WTC11 (cell line): ENCODE results near the gene UBE3C. TPM values are rescaled to one million over a fixed set of nuclear protein-coding genes. Genes with fewer than 3 reads are reported as not detected.

ENCODE experiments used
- ATAC-seq: fragments of 200-7000 bp; cut with Tn5 transposase; 2 replicates; pipeline ENCODE4 v1.10.0; 2021; ENCODE audit warnings: mild to moderate bottlenecking, moderate library complexity
- CTCF ChIA-PET: fragments of 300-600 bp; sonication (Branson Sonifier 250); formaldehyde crosslinking; loops from one replicate; lab custom pipeline; 2021; ENCODE audit warnings: antibody characterized with exemption; lab: Charles Lee
- POLR2A ChIA-PET: fragments of 350-600 bp; sonication (Branson Sonifier 250); formaldehyde crosslinking; loops from one replicate; lab custom pipeline; 2021; ENCODE audit warnings: antibody characterized with exemption; lab: Charles Lee
- DNase-seq: peaks from one replicate; pipeline ENCODE4 v3.0.0; 2021; ENCODE audit warnings: low spot score
- H3K27ac Mint-ChIP-seq: 2 replicates; pipeline ENCODE4 v1.8.0; 2021; ENCODE audit warnings: mixed read lengths
- H3K27me3 Mint-ChIP-seq: 2 replicates; pipeline ENCODE4 v1.8.0; 2021; ENCODE audit warnings: low read depth, mild to moderate bottlenecking, moderate library complexity, mixed read lengths
- H3K36me3 Mint-ChIP-seq: 2 replicates; pipeline ENCODE4 v1.8.0; 2021; ENCODE audit warnings: mixed read lengths
- H3K4me1 Mint-ChIP-seq: 2 replicates; pipeline ENCODE4 v1.8.0; 2022; ENCODE audit warnings: mixed read lengths
- H3K4me3 Mint-ChIP-seq: 2 replicates; pipeline ENCODE4 v1.8.0; 2021; ENCODE audit warnings: mild to moderate bottlenecking, moderate library complexity, mixed read lengths
- H3K9me3 Mint-ChIP-seq: 2 replicates; pipeline ENCODE4 v1.8.0; 2021; ENCODE audit warnings: mixed read lengths
- CBFB ChIP-seq: sonication (generic); formaldehyde crosslinking; IDR thresholded peaks from 2 replicates; pipeline ENCODE4 v1.8.1; 2022; ENCODE audit warnings: mild to moderate bottlenecking, low read depth, missing genetic modification reagents
- MXD4 ChIP-seq: fragments of 250-450 bp; sonication (Bioruptor Pico); IDR thresholded peaks from 2 replicates; pipeline ENCODE4 v1.8.0; 2021; ENCODE audit warnings: mild to moderate bottlenecking, moderate library complexity, borderline replicate concordance
- NFE2L1 ChIP-seq: sonication (generic); formaldehyde crosslinking; IDR thresholded peaks from 2 replicates; pipeline ENCODE4 v1.8.1; 2023; ENCODE audit warnings: missing genetic modification reagents
- NR1H2 ChIP-seq: sonication (generic); formaldehyde crosslinking; IDR thresholded peaks from 2 replicates; pipeline ENCODE4 v1.9.0; 2021; ENCODE audit warnings: mild to moderate bottlenecking, moderate library complexity, missing genetic modification reagents
- NR3C1 ChIP-seq: sonication (generic); formaldehyde crosslinking; conservative IDR thresholded peaks from 2 replicates; pipeline ENCODE4 v1.8.1; 2023; ENCODE audit warnings: low read depth, mild to moderate bottlenecking, missing genetic modification reagents
- PRRX2 ChIP-seq: fragments of 250-450 bp; sonication (Bioruptor Pico); IDR thresholded peaks from 2 replicates; pipeline ENCODE4 v1.8.0; 2021; ENCODE audit warnings: mild to moderate bottlenecking
- SMAD4 ChIP-seq: sonication (generic); formaldehyde crosslinking; IDR thresholded peaks from 2 replicates; pipeline ENCODE4 v1.8.0; 2022; ENCODE audit warnings: mild to moderate bottlenecking, missing genetic modification reagents
- ZBTB21 ChIP-seq: sonication (generic); formaldehyde crosslinking; IDR thresholded peaks from 2 replicates; pipeline ENCODE4 v1.8.1; 2023; ENCODE audit warnings: mild to moderate bottlenecking, missing genetic modification reagents, borderline replicate concordance
- ZNF232 ChIP-seq: sonication (generic); formaldehyde crosslinking; IDR thresholded peaks from 2 replicates; pipeline ENCODE4 v1.8.0; 2022; ENCODE audit warnings: mild to moderate bottlenecking, missing genetic modification reagents
- ZNF263 ChIP-seq: sonication (generic); formaldehyde crosslinking; IDR thresholded peaks from 2 replicates; pipeline ENCODE4 v1.8.1; 2022; ENCODE audit warnings: low read depth, mild to moderate bottlenecking, moderate library complexity, missing genetic modification reagents
- total RNA-seq: library from RNA; stranded (reverse); gene quantifications from 3 replicates; pipeline ENCODE4 v1.2.3, GENCODE V29; 2021
- TF ChIP-seq, protein P1 (sequence below): fragments of 250-450 bp; sonication (Bioruptor Pico); IDR thresholded peaks from 2 replicates; pipeline ENCODE4 v1.9.0; 2021; ENCODE audit warnings: mild to moderate bottlenecking, borderline replicate concordance
- TF ChIP-seq, protein P2 (sequence below): sonication (generic); formaldehyde crosslinking; IDR thresholded peaks from 2 replicates; pipeline ENCODE4 v1.8.0; 2022; ENCODE audit warnings: mild to moderate bottlenecking, missing genetic modification reagents
- TF ChIP-seq, protein P3 (sequence below): fragments of 250-450 bp; sonication (Bioruptor Pico); IDR thresholded peaks from 2 replicates; pipeline ENCODE4 v1.9.0; 2021; ENCODE audit warnings: mild to moderate bottlenecking
- TF ChIP-seq, protein P4 (sequence below): sonication (generic); formaldehyde crosslinking; IDR thresholded peaks from 2 replicates; pipeline ENCODE4 v1.8.0; 2022; ENCODE audit warnings: mild to moderate bottlenecking, missing genetic modification reagents
- TF ChIP-seq, protein P5 (sequence below): fragments of 250-450 bp; sonication (Bioruptor Pico); IDR thresholded peaks from 2 replicates; pipeline ENCODE4 v2.1.2; 2022; ENCODE audit warnings: mild to moderate bottlenecking, moderate library complexity
- TF ChIP-seq, protein P6 (sequence below): sonication (generic); formaldehyde crosslinking; IDR thresholded peaks from 2 replicates; pipeline ENCODE4 v1.8.1; 2022; ENCODE audit warnings: mild to moderate bottlenecking, moderate library complexity, missing genetic modification reagents
- TF ChIP-seq, protein P7 (sequence below): fragments of 250-450 bp; sonication (Bioruptor Pico); IDR thresholded peaks from 2 replicates; pipeline ENCODE4 v1.8.0; 2021; ENCODE audit warnings: mild to moderate bottlenecking

UBE3C gene
- total RNA-seq, 1 experiment from 2014 or later = 59.7 TPM

DNA sequence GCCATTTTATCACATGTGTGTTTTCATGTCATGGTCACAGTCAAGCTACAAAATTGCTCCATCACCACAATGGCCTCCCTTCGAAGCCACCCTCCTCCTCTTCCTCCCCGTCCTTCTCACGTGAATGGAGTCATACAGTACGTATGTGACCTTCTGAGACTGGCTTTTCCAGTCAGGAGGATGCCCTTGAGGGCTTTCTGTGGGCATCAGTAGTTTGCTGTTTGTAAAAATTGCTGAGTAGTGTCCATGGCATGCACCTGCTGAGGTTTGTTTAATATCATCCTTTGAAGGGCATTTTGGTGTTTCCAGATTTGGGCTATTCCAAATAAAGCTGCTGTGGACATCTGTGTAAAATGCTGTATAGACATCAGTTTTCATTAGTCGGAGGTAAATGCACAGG, 5.9 kb upstream of the UBE3C start:
- Mint-ChIP-seq H3K9me3 (no peaks in the 10 kb centered on the region), H3K27me3 (peaks cover 2% of the 10 kb centered on the region; the same call in 1 of the 2 replicates), H3K4me1 (no peaks in the 10 kb centered on the region; the same call in 1 of the 2 replicates), H3K36me3 (no peaks in the 10 kb centered on the region), H3K27ac (no peak overlapping the region), H3K4me3 (no peak overlapping the region)
- DNase-seq = no peak
- TF ChIP-seq, protein P1, sequence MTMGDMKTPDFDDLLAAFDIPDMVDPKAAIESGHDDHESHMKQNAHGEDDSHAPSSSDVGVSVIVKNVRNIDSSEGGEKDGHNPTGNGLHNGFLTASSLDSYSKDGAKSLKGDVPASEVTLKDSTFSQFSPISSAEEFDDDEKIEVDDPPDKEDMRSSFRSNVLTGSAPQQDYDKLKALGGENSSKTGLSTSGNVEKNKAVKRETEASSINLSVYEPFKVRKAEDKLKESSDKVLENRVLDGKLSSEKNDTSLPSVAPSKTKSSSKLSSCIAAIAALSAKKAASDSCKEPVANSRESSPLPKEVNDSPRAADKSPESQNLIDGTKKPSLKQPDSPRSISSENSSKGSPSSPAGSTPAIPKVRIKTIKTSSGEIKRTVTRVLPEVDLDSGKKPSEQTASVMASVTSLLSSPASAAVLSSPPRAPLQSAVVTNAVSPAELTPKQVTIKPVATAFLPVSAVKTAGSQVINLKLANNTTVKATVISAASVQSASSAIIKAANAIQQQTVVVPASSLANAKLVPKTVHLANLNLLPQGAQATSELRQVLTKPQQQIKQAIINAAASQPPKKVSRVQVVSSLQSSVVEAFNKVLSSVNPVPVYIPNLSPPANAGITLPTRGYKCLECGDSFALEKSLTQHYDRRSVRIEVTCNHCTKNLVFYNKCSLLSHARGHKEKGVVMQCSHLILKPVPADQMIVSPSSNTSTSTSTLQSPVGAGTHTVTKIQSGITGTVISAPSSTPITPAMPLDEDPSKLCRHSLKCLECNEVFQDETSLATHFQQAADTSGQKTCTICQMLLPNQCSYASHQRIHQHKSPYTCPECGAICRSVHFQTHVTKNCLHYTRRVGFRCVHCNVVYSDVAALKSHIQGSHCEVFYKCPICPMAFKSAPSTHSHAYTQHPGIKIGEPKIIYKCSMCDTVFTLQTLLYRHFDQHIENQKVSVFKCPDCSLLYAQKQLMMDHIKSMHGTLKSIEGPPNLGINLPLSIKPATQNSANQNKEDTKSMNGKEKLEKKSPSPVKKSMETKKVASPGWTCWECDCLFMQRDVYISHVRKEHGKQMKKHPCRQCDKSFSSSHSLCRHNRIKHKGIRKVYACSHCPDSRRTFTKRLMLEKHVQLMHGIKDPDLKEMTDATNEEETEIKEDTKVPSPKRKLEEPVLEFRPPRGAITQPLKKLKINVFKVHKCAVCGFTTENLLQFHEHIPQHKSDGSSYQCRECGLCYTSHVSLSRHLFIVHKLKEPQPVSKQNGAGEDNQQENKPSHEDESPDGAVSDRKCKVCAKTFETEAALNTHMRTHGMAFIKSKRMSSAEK (CRISPR knock-in tag) = no peak
- TF ChIP-seq, protein P2, sequence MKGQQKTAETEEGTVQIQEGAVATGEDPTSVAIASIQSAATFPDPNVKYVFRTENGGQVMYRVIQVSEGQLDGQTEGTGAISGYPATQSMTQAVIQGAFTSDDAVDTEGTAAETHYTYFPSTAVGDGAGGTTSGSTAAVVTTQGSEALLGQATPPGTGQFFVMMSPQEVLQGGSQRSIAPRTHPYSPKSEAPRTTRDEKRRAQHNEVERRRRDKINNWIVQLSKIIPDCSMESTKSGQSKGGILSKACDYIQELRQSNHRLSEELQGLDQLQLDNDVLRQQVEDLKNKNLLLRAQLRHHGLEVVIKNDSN (CRISPR knock-in tag) = no peak
- TF ChIP-seq PRRX2 (CRISPR knock-in tag) (no peak), NFE2L1 (CRISPR knock-in tag) (no peak)
- TF ChIP-seq, protein P3, sequence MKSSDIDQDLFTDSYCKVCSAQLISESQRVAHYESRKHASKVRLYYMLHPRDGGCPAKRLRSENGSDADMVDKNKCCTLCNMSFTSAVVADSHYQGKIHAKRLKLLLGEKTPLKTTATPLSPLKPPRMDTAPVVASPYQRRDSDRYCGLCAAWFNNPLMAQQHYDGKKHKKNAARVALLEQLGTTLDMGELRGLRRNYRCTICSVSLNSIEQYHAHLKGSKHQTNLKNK (CRISPR knock-in tag) = no peak
- ChIA-PET POLR2A (no interaction called here), CTCF (no interaction called here)
- no peak for ATAC-seq

DNA sequence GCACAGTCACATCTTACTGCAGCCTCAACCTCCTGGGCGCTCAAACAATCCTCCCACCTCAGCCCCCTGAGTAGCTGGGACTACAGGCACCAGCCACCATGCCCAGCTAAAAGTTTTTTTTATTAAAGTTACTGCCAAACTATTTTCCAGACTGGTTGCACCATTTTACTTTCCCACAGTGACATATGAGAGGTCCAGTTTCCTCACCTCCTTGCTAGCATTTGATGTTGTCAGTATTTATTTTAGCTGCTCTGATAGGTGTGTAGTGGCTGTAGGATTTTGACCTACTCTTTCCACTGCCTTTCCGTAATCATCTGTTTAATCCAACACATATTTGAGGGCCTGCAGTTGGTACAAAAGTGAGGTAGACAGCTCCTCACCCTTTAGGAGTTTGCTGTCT, 5.4 kb upstream of the UBE3C start:
- Mint-ChIP-seq H3K27me3 (peaks cover 2% of the 10 kb centered on the region; the same call in 1 of the 2 replicates), H3K4me3 (no peak overlapping the region), H3K27ac (no peak overlapping the region), H3K4me1 (no peaks in the 10 kb centered on the region; the same call in 1 of the 2 replicates), H3K9me3 (no peaks in the 10 kb centered on the region), H3K36me3 (no peaks in the 10 kb centered on the region)
- no peak for DNase-seq
- ChIA-PET POLR2A (no interaction called here), CTCF (no interaction called here)
- TF ChIP-seq, protein P4, sequence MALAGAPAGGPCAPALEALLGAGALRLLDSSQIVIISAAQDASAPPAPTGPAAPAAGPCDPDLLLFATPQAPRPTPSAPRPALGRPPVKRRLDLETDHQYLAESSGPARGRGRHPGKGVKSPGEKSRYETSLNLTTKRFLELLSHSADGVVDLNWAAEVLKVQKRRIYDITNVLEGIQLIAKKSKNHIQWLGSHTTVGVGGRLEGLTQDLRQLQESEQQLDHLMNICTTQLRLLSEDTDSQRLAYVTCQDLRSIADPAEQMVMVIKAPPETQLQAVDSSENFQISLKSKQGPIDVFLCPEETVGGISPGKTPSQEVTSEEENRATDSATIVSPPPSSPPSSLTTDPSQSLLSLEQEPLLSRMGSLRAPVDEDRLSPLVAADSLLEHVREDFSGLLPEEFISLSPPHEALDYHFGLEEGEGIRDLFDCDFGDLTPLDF (CRISPR knock-in tag) = no peak
- no peak for TF ChIP-seq NR3C1 (CRISPR knock-in tag)
- no peak for TF ChIP-seq ZNF263
- TF ChIP-seq NFE2L1 (CRISPR knock-in tag) = no peak
- TF ChIP-seq SMAD4 = no peak
- no peak for ATAC-seq

DNA sequence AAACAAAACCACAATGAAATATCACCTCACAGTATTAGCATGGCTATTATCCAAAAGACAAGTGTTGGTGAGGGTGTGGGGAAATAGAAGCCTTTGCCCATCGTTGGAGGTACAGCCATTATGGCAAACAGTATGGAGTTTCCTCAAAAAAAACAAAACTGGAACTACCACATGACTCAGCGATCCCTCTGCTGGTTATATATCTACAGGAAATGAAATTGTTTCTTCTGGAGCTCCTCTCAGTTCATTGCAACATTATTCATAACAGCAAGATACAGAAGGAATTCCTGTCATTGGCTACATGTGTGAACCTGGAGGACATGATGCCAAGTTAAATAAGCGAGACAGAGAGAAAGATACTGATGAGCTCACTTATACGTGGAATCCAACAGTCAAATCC, 2.4 kb upstream of the UBE3C start:
- TF ChIP-seq NR1H2 (no peak), ZNF232 (no peak), ZBTB21 (no peak), CBFB (CRISPR knock-in tag) (no peak), MXD4 (CRISPR knock-in tag) (no peak)
- TF ChIP-seq, protein P5, sequence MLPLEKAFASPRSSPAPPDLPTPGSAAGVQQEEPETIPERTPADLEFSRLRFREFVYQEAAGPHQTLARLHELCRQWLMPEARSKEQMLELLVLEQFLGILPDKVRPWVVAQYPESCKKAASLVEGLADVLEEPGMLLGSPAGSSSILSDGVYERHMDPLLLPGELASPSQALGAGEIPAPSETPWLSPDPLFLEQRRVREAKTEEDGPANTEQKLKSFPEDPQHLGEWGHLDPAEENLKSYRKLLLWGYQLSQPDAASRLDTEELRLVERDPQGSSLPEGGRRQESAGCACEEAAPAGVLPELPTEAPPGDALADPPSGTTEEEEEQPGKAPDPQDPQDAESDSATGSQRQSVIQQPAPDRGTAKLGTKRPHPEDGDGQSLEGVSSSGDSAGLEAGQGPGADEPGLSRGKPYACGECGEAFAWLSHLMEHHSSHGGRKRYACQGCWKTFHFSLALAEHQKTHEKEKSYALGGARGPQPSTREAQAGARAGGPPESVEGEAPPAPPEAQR (CRISPR knock-in tag) = no peak
- TF ChIP-seq, protein P6, sequence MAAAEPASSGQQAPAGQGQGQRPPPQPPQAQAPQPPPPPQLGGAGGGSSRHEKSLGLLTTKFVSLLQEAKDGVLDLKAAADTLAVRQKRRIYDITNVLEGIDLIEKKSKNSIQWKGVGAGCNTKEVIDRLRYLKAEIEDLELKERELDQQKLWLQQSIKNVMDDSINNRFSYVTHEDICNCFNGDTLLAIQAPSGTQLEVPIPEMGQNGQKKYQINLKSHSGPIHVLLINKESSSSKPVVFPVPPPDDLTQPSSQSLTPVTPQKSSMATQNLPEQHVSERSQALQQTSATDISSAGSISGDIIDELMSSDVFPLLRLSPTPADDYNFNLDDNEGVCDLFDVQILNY (CRISPR knock-in tag) = no peak
- TF ChIP-seq, protein P7, sequence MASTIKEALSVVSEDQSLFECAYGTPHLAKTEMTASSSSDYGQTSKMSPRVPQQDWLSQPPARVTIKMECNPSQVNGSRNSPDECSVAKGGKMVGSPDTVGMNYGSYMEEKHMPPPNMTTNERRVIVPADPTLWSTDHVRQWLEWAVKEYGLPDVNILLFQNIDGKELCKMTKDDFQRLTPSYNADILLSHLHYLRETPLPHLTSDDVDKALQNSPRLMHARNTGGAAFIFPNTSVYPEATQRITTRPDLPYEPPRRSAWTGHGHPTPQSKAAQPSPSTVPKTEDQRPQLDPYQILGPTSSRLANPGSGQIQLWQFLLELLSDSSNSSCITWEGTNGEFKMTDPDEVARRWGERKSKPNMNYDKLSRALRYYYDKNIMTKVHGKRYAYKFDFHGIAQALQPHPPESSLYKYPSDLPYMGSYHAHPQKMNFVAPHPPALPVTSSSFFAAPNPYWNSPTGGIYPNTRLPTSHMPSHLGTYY (CRISPR knock-in tag) = no peak
- ChIA-PET POLR2A (no interaction called here), CTCF (interaction anchor here (1.1 kb wide), 1 partner anchor 13 kb away, joined by 3 read pairs; no protein-coding TSS in a partner anchor)
- H3K27ac Mint-ChIP-seq = peak overlapping the region; percentile 15; the same call in 1 of the 2 replicates
- H3K4me1 Mint-ChIP-seq = peaks cover 17% of the 10 kb centered on the region
- no peaks in the 10 kb centered on the region; the same call in 1 of the 2 replicates for H3K27me3 Mint-ChIP-seq
- DNase-seq (no peak), ATAC-seq (no peak)
- no peaks in the 10 kb centered on the region for H3K9me3 Mint-ChIP-seq
- H3K36me3 Mint-ChIP-seq = peaks cover 13% of the 10 kb centered on the region
- H3K4me3 Mint-ChIP-seq = no peak overlapping the region; the same call in 1 of the 2 replicates
